LNCAP (cell line): Measurements from ENCODE around the gene FAM78A.

ENCODE experiments used
- CTCF ChIP-seq: fragments of 450-650 bp; IDR thresholded peaks from 2 replicates; pipeline ENCODE4 v1.5.1; 2017; ENCODE audit warnings: mild to moderate bottlenecking

FAM78A gene

GRCh38 chr9:131290767-131291370, 14.6 kb upstream of the FAM78A start:
- no peak for TF ChIP-seq CTCF

GRCh38 chr9:131290036-131290766, 13.9 kb upstream of the FAM78A start:
- TF ChIP-seq CTCF, result no peak

- TF ChIP-seq CTCF, result no peak
Observed at GRCh38 chr9:131289301-131290035, 13.2 kb upstream of the FAM78A start, which contains the start of gene PLPP7. TSS of gene PLPP7 (plus strand) at chr9:131289723. CDS start at chr9:131289998, 275 bp downstream.

GRCh38 chr9:131288217-131288616, 11.9 kb upstream of the FAM78A start:
- no peak for TF ChIP-seq CTCF

GRCh38 chr9:131287359-131287758, 11.0 kb upstream of the FAM78A start:
- no peak for TF ChIP-seq CTCF

- TF ChIP-seq CTCF, result no peak
Observed at GRCh38 chr9:131284856-131285255, 8.5 kb upstream of the FAM78A start.

GRCh38 chr9:131282688-131283422, 6.5 kb upstream of the FAM78A start:
- TF ChIP-seq CTCF, result no peak
